ENCODE data around the gene TIMP2.
"Not testable (repeated sequence)": the region's sequence is repeated elsewhere in the genome, so short reads cannot be mapped to it uniquely, and the experiment has no call there.

The TIMP2 gene

GRCh38 chr17:78922816-78923498, 2.2 kb downstream of the TIMP2 start:
- Histone ChIP-seq H3K27me3 (ENCODE audit: control insufficient read depth, insufficient read depth, low read length) (no peaks in the 10 kb centered on the region), H3K4me3 (ENCODE audit: low read depth, low read length) (peak overlapping the region; percentile 75), H3K36me3 (ENCODE audit: control insufficient read depth, insufficient read depth, low read length) (no peaks in the 10 kb centered on the region), H3K9me3 (ENCODE audit: control insufficient read depth, insufficient read depth, low read length) (no peaks in the 10 kb centered on the region), H3K9ac (ENCODE audit: low read depth, low read length) (no peak overlapping the region), H3K4me1 (ENCODE audit: control insufficient read depth, insufficient read depth, low read length) (peaks cover 8% of the 10 kb centered on the region)

GRCh38 chr17:78921437-78921971, 3.7 kb downstream of the TIMP2 start:
- Histone ChIP-seq H3K36me3 (ENCODE audit: control insufficient read depth, insufficient read depth, low read length) (no peaks in the 10 kb centered on the region), H3K9me3 (ENCODE audit: control insufficient read depth, insufficient read depth, low read length) (no peaks in the 10 kb centered on the region), H3K27me3 (ENCODE audit: control insufficient read depth, insufficient read depth, low read length) (no peaks in the 10 kb centered on the region), H3K4me1 (ENCODE audit: control insufficient read depth, insufficient read depth, low read length) (peaks cover 8% of the 10 kb centered on the region), H3K4me3 (ENCODE audit: low read depth, low read length) (no peak overlapping the region), H3K9ac (ENCODE audit: low read depth, low read length) (no peak overlapping the region)

- no peaks in the 10 kb centered on the region for H3K9me3 ChIP-seq (ENCODE audit: control insufficient read depth, insufficient read depth, low read length)
- H3K4me3 ChIP-seq (ENCODE audit: low read depth, low read length), result no peak overlapping the region
- no peak overlapping the region for H3K9ac ChIP-seq (ENCODE audit: low read depth, low read length)
- no peaks in the 10 kb centered on the region for H3K27me3 ChIP-seq (ENCODE audit: control insufficient read depth, insufficient read depth, low read length)
- H3K4me1 ChIP-seq (ENCODE audit: control insufficient read depth, insufficient read depth, low read length), result peaks cover 10% of the 10 kb centered on the region
- H3K36me3 ChIP-seq (ENCODE audit: control insufficient read depth, insufficient read depth, low read length), result no peaks in the 10 kb centered on the region
Measured at GRCh38 chr17:78920528-78920927, 4.7 kb downstream of the TIMP2 start.

GRCh38 chr17:78919861-78920450, 5.2 kb downstream of the TIMP2 start:
- no peak overlapping the region for H3K9ac ChIP-seq (ENCODE audit: low read depth, low read length)
- H3K4me3 ChIP-seq (ENCODE audit: low read depth, low read length), result no peak overlapping the region

GRCh38 chr17:78918979-78919378, 6.2 kb downstream of the TIMP2 start:
- no peak overlapping the region for H3K4me3 ChIP-seq (ENCODE audit: low read depth, low read length)
- H3K36me3 ChIP-seq (ENCODE audit: control insufficient read depth, insufficient read depth, low read length), result no peaks in the 10 kb centered on the region

More at GRCh38 chr17:78919861-78920450, 5.2 kb downstream of the TIMP2 start:
- H3K9me3 ChIP-seq (ENCODE audit: control insufficient read depth, insufficient read depth, low read length), result no peaks in the 10 kb centered on the region
- no peaks in the 10 kb centered on the region for H3K36me3 ChIP-seq (ENCODE audit: control insufficient read depth, insufficient read depth, low read length)
- H3K4me1 ChIP-seq (ENCODE audit: control insufficient read depth, insufficient read depth, low read length), result peaks cover 10% of the 10 kb centered on the region
- H3K27me3 ChIP-seq (ENCODE audit: control insufficient read depth, insufficient read depth, low read length), result no peaks in the 10 kb centered on the region

GRCh38 chr17:78917451-78918275, 7.5 kb downstream of the TIMP2 start:
- H3K4me3 ChIP-seq (ENCODE audit: low read depth, low read length), result no peak overlapping the region
- no peaks in the 10 kb centered on the region for H3K27me3 ChIP-seq (ENCODE audit: control insufficient read depth, insufficient read depth, low read length)
- no peaks in the 10 kb centered on the region for H3K36me3 ChIP-seq (ENCODE audit: control insufficient read depth, insufficient read depth, low read length)
- H3K4me1 ChIP-seq (ENCODE audit: control insufficient read depth, insufficient read depth, low read length), result peaks cover 2% of the 10 kb centered on the region
- no peaks in the 10 kb centered on the region for H3K9me3 ChIP-seq (ENCODE audit: control insufficient read depth, insufficient read depth, low read length)
- H3K9ac ChIP-seq (ENCODE audit: low read depth, low read length), result no peak overlapping the region

More at GRCh38 chr17:78918979-78919378, 6.2 kb downstream of the TIMP2 start:
- no peaks in the 10 kb centered on the region for H3K27me3 ChIP-seq (ENCODE audit: control insufficient read depth, insufficient read depth, low read length)
- no peaks in the 10 kb centered on the region for H3K9me3 ChIP-seq (ENCODE audit: control insufficient read depth, insufficient read depth, low read length)
- no peak overlapping the region for H3K9ac ChIP-seq (ENCODE audit: low read depth, low read length)
- H3K4me1 ChIP-seq (ENCODE audit: control insufficient read depth, insufficient read depth, low read length), result peaks cover 10% of the 10 kb centered on the region

- H3K4me3 ChIP-seq (ENCODE audit: low read depth, low read length), result no peak overlapping the region
- no peaks in the 10 kb centered on the region for H3K27me3 ChIP-seq (ENCODE audit: control insufficient read depth, insufficient read depth, low read length)
- no peaks in the 10 kb centered on the region for H3K36me3 ChIP-seq (ENCODE audit: control insufficient read depth, insufficient read depth, low read length)
- peaks cover 2% of the 10 kb centered on the region for H3K4me1 ChIP-seq (ENCODE audit: control insufficient read depth, insufficient read depth, low read length)
- peak overlapping the region; percentile 47 for H3K9ac ChIP-seq (ENCODE audit: low read depth, low read length)
- H3K9me3 ChIP-seq (ENCODE audit: control insufficient read depth, insufficient read depth, low read length), result no peaks in the 10 kb centered on the region
Measured at GRCh38 chr17:78915872-78916632, 9.1 kb downstream of the TIMP2 start.

- Histone ChIP-seq H3K4me3 (ENCODE audit: low read depth, low read length) (no peak overlapping the region), H3K27me3 (ENCODE audit: control insufficient read depth, insufficient read depth, low read length) (no peaks in the 10 kb centered on the region), H3K9ac (ENCODE audit: low read depth, low read length) (no peak overlapping the region), H3K9me3 (ENCODE audit: control insufficient read depth, insufficient read depth, low read length) (no peaks in the 10 kb centered on the region), H3K36me3 (ENCODE audit: control insufficient read depth, insufficient read depth, low read length) (no peaks in the 10 kb centered on the region), H3K4me1 (ENCODE audit: control insufficient read depth, insufficient read depth, low read length) (peaks cover 2% of the 10 kb centered on the region)
Measured at GRCh38 chr17:78913115-78913514, 12.1 kb downstream of the TIMP2 start.

- H3K4me1 ChIP-seq (ENCODE audit: control insufficient read depth, insufficient read depth, low read length), result peaks cover 2% of the 10 kb centered on the region
- H3K27me3 ChIP-seq (ENCODE audit: control insufficient read depth, insufficient read depth, low read length), result no peaks in the 10 kb centered on the region
- H3K9ac ChIP-seq (ENCODE audit: low read depth, low read length), result no peak overlapping the region
- H3K36me3 ChIP-seq (ENCODE audit: control insufficient read depth, insufficient read depth, low read length), result no peaks in the 10 kb centered on the region
- no peak overlapping the region for H3K4me3 ChIP-seq (ENCODE audit: low read depth, low read length)
- H3K9me3 ChIP-seq (ENCODE audit: control insufficient read depth, insufficient read depth, low read length), result no peaks in the 10 kb centered on the region
Measured at GRCh38 chr17:78912082-78912481, 13.1 kb downstream of the TIMP2 start.

GRCh38 chr17:78911543-78911942, 13.6 kb downstream of the TIMP2 start:
- not testable (repeated sequence) for H3K9me3 ChIP-seq (ENCODE audit: control insufficient read depth, insufficient read depth, low read length); H3K36me3 ChIP-seq (ENCODE audit: control insufficient read depth, insufficient read depth, low read length); H3K9ac ChIP-seq (ENCODE audit: low read depth, low read length); H3K4me3 ChIP-seq (ENCODE audit: low read depth, low read length); H3K4me1 ChIP-seq (ENCODE audit: control insufficient read depth, insufficient read depth, low read length); H3K27me3 ChIP-seq (ENCODE audit: control insufficient read depth, insufficient read depth, low read length)

All from iPS-15b (cell line).